ENCODE measurements around the gene PPM1H.

The PPM1H gene

GRCh38 chr12:62654326-62655241 is 280.4 kb downstream of the PPM1H start:
- DNase-seq (ENCODE audit: low read depth in 1 of 2, low spot score in 1 of 2): no peak

- DNase-seq (ENCODE audit: low read depth in 1 of 2, low spot score in 1 of 2): no peak
Observed at GRCh38 chr12:62653740-62654139, 281.2 kb downstream of the PPM1H start.

GRCh38 chr12:62653304-62653703 is 281.6 kb downstream of the PPM1H start:
- DNase-seq (ENCODE audit: low read depth in 1 of 2, low spot score in 1 of 2): no peak

- no peak for DNase-seq (ENCODE audit: low read depth in 1 of 2, low spot score in 1 of 2)
Observed at GRCh38 chr12:62651138-62651537, 283.8 kb downstream of the PPM1H start.

- DNase-seq (ENCODE audit: low read depth in 1 of 2, low spot score in 1 of 2): no peak
Observed at GRCh38 chr12:62649412-62650138, 285.4 kb downstream of the PPM1H start.

- DNase-seq (ENCODE audit: low read depth in 1 of 2, low spot score in 1 of 2): no peak
Observed at GRCh38 chr12:62647586-62647985, 287.4 kb downstream of the PPM1H start.

GRCh38 chr12:62646566-62646965 is 288.4 kb downstream of the PPM1H start:
- no peak for DNase-seq (ENCODE audit: low read depth in 1 of 2, low spot score in 1 of 2)

GRCh38 chr12:62643486-62643885 is 291.5 kb downstream of the PPM1H start:
- DNase-seq (ENCODE audit: low read depth in 1 of 2, low spot score in 1 of 2): no peak

GRCh38 chr12:62642486-62642885 is 292.5 kb downstream of the PPM1H start:
- DNase-seq (ENCODE audit: low read depth in 1 of 2, low spot score in 1 of 2): no peak

- DNase-seq (ENCODE audit: low read depth in 1 of 2, low spot score in 1 of 2): peak; percentile 13 to 18
Observed at GRCh38 chr12:62640910-62641448, 294.0 kb downstream of the PPM1H start.

- no peak for DNase-seq (ENCODE audit: low read depth in 1 of 2, low spot score in 1 of 2)
Observed at GRCh38 chr12:62637679-62638078, 297.3 kb downstream of the PPM1H start.

GRCh38 chr12:62635649-62636048 is 299.3 kb downstream of the PPM1H start:
- DNase-seq (ENCODE audit: low read depth in 1 of 2, low spot score in 1 of 2): no peak

GRCh38 chr12:62632411-62632918 is 302.5 kb downstream of the PPM1H start:
- DNase-seq (ENCODE audit: low read depth in 1 of 2, low spot score in 1 of 2): no peak

GRCh38 chr12:62631471-62632410 is 303.2 kb downstream of the PPM1H start:
- no peak for DNase-seq (ENCODE audit: low read depth in 1 of 2, low spot score in 1 of 2)

GRCh38 chr12:62629971-62630739 is 304.8 kb downstream of the PPM1H start:
- no peak for DNase-seq (ENCODE audit: low read depth in 1 of 2, low spot score in 1 of 2)

GRCh38 chr12:62629413-62629812 is 305.5 kb downstream of the PPM1H start:
- no peak for DNase-seq (ENCODE audit: low read depth in 1 of 2, low spot score in 1 of 2)

- no peak for DNase-seq (ENCODE audit: low read depth in 1 of 2, low spot score in 1 of 2)
Observed at GRCh38 chr12:62627181-62627580, 307.8 kb downstream of the PPM1H start.

- DNase-seq (ENCODE audit: low read depth in 1 of 2, low spot score in 1 of 2): no peak
Observed at GRCh38 chr12:62625228-62625627, 309.7 kb downstream of the PPM1H start.

- no peak for DNase-seq (ENCODE audit: low read depth in 1 of 2, low spot score in 1 of 2)
Observed at GRCh38 chr12:62622177-62622576, 312.8 kb downstream of the PPM1H start.

- no peak for DNase-seq (ENCODE audit: low read depth in 1 of 2, low spot score in 1 of 2)
Observed at GRCh38 chr12:62621101-62621638, 313.8 kb downstream of the PPM1H start.

Data from activated CD4-positive, alpha-beta T cell treated with anti-CD3 and anti-CD28 coated beads, Interleukin-2, amount 50 U/mL, for 24 hours (primary cell).